Thyroid gland (tissue), 4 donors: Measurements from ENCODE around the gene GLI3. TPM values are rescaled to one million over a fixed set of nuclear protein-coding genes. Genes with fewer than 3 reads are reported as not detected.

Source experiments
- DNase-seq, 2 donors: peaks; one replicate each; pipeline ENCODE4 v3.0.0-alpha.2; 2019
- H3K27ac ChIP-seq, 3 donors: fragments of 200-600 bp; sonication (generic); 1 replicate in 2 of 3; 2 replicates in 1 of 3; pipeline ENCODE4 v1.5.1; 2016 to 2019; ENCODE audit warnings: mild to moderate bottlenecking in 1 of 3, moderate library complexity in 1 of 3
- H3K27me3 ChIP-seq: fragments of 200-600 bp; sonication (generic); one replicate; pipeline ENCODE4 v1.5.1; 2019
- H3K36me3 ChIP-seq, 2 donors: fragments of 200-600 bp; sonication (generic); one replicate each; pipeline ENCODE4 v1.5.1; 2016 to 2019
- H3K4me1 ChIP-seq, 2 donors: fragments of 200-600 bp; sonication (generic); one replicate each; pipeline ENCODE4 v1.5.1; 2017 to 2019
- H3K4me3 ChIP-seq, 3 donors: fragments of 200-600 bp; sonication (generic); replicated peaks in 1 of 3; 1 replicate in 2 of 3; 2 replicates in 1 of 3; pipeline ENCODE4 v1.5.1; 2016; ENCODE audit warnings: mild to moderate bottlenecking in 1 of 3
- H3K9me3 ChIP-seq: fragments of 200-600 bp; sonication (generic); one replicate; pipeline ENCODE4 v1.5.1; 2017
- CTCF ChIP-seq, 6 experiments: fragments of 200-600 bp in 3 of 6; fragments of 450-650 bp in 3 of 6; sonication (generic) in 3 of 6; IDR thresholded peaks; one replicate each; pipeline ENCODE4 v1.5.1; 2016 to 2019; ENCODE audit warnings: antibody characterized with exemption in 6 of 6, mild to moderate bottlenecking in 2 of 6, inconsistent platforms in 1 of 6, moderate library complexity in 1 of 6
- POLR2A ChIP-seq, 2 donors: fragments of 450-650 bp; IDR thresholded peaks; one replicate each; pipeline ENCODE4 v1.6.1; 2017; ENCODE audit warnings: antibody characterized with exemption in 2 of 2, mild to moderate bottlenecking in 2 of 2, moderate library complexity in 1 of 2
- WGBS, 2 donors: methylation state at CpG; one replicate each; pipeline ENCODE4 v1.1.5; 2017; 5-methylcytosine and 5-hydroxymethylcytosine counted together
- intact Hi-C: fragments of 100-400 bp; cut with DNase I; formaldehyde crosslinking; loops from one replicate; pipeline ENCODE4 v1.15.1; 2023
- total RNA-seq, 4 donors: library from RNA; depleted of rRNA; stranded (reverse); fragments of >200 nt; gene quantifications; one replicate each; pipeline ENCODE4 v1.2.3, GENCODE V29; 2016

The GLI3 gene
- total RNA-seq, 4 donors from 2014 or later: 10.1 to 15.6 (median 13.6) TPM

- TF ChIP-seq POLR2A (IDR thresholded peaks at IDR 0.05) (no peak), CTCF (IDR thresholded peaks at IDR 0.05) (no peak)
- no peaks in the 10 kb centered on the region for H3K27me3 ChIP-seq
- peak overlapping the region in 1 of 3 donors; percentile 36 for H3K27ac ChIP-seq
- peaks cover 24 to 30% of the 10 kb centered on the region in 2 donors for H3K4me1 ChIP-seq
- WGBS, 2 donors: 49% methylated on average over 11 of the region's 11 CpGs
- DNase-seq: peak; percentile 13 to 29
- no peaks in the 10 kb centered on the region for H3K36me3 ChIP-seq
- intact Hi-C loops: no loop called here
- H3K9me3 ChIP-seq: no peaks in the 10 kb centered on the region
- H3K4me3 ChIP-seq: no peak overlapping the region
Measured at GRCh38 chr7:42222891-42223290, 14.1 kb downstream of the GLI3 start.

- intact Hi-C loops: no loop called here
- no peak for TF ChIP-seq POLR2A (IDR thresholded peaks at IDR 0.05)
- no peak for TF ChIP-seq CTCF (IDR thresholded peaks at IDR 0.05)
- WGBS, 2 donors: 90 to 96% methylated on average over 2 of the region's 2 CpGs
- Histone ChIP-seq H3K4me1 (peaks cover 32 to 38% of the 10 kb centered on the region in 2 donors), H3K9me3 (no peaks in the 10 kb centered on the region), H3K4me3 (no peak overlapping the region), H3K27ac (no peak overlapping the region), H3K27me3 (no peaks in the 10 kb centered on the region), H3K36me3 (no peaks in the 10 kb centered on the region)
- no peak for DNase-seq
Measured at GRCh38 chr7:42222125-42222524, 14.9 kb downstream of the GLI3 start.

- H3K4me3 ChIP-seq: no peak overlapping the region
- H3K36me3 ChIP-seq: no peaks in the 10 kb centered on the region
- no peaks in the 10 kb centered on the region for H3K27me3 ChIP-seq
- no peak overlapping the region for H3K27ac ChIP-seq
- no peak for TF ChIP-seq CTCF (IDR thresholded peaks at IDR 0.05)
- no peak for TF ChIP-seq POLR2A (IDR thresholded peaks at IDR 0.05)
- H3K4me1 ChIP-seq: peaks cover 40 to 44% of the 10 kb centered on the region in 2 donors
- WGBS, 2 donors: 95 to 97% methylated on average over 5 of the region's 5 CpGs
- no peaks in the 10 kb centered on the region for H3K9me3 ChIP-seq
- intact Hi-C loops: no loop called here
- DNase-seq: no peak
Measured at GRCh38 chr7:42221304-42221703, 15.7 kb downstream of the GLI3 start.

GRCh38 chr7:42219447-42219846 is 17.6 kb downstream of the GLI3 start:
- intact Hi-C loops: no loop called here

GRCh38 chr7:42218248-42218647 is 18.8 kb downstream of the GLI3 start:
- H3K4me3 ChIP-seq: no peak overlapping the region
- intact Hi-C loops: no loop called here

More at GRCh38 chr7:42219447-42219846, 17.6 kb downstream of the GLI3 start:
- DNase-seq: peak; percentile 34 to 43
- Histone ChIP-seq H3K36me3 (no peaks in the 10 kb centered on the region), H3K4me3 (no peak overlapping the region), H3K9me3 (no peaks in the 10 kb centered on the region), H3K4me1 (peaks cover 44% of the 10 kb centered on the region in 2 donors), H3K27me3 (no peaks in the 10 kb centered on the region), H3K27ac (peak overlapping the region; percentile 49 to 55 (median 53))
- 25 to 43% methylated on average over 3 of the region's 3 CpGs for WGBS, 2 donors
- TF ChIP-seq CTCF (IDR thresholded peaks at IDR 0.05) (no peak), POLR2A (IDR thresholded peaks at IDR 0.05) (no peak)

More at GRCh38 chr7:42218248-42218647, 18.8 kb downstream of the GLI3 start:
- DNase-seq: no peak
- no peaks in the 10 kb centered on the region for H3K36me3 ChIP-seq
- WGBS, 2 donors: 87 to 90% methylated on average over 2 of the region's 2 CpGs
- no peak for TF ChIP-seq POLR2A (IDR thresholded peaks at IDR 0.05)
- no peak for TF ChIP-seq CTCF (IDR thresholded peaks at IDR 0.05)
- H3K27ac ChIP-seq: no peak overlapping the region
- H3K9me3 ChIP-seq: no peaks in the 10 kb centered on the region
- peaks cover 44% of the 10 kb centered on the region in 2 donors for H3K4me1 ChIP-seq
- no peaks in the 10 kb centered on the region for H3K27me3 ChIP-seq
